ENCODE measurements around the gene ARHGAP9.
A peak's percentile ranks its signal among the peaks of the same experiment; 100 is the strongest.

Gene ARHGAP9

GRCh38 chr12:57473886-57474285 lies 5.8 kb downstream of the ARHGAP9 start:
- H3K4me3 ChIP-seq (ENCODE audit: low read depth, low read length), result no peak overlapping the region

DNA sequence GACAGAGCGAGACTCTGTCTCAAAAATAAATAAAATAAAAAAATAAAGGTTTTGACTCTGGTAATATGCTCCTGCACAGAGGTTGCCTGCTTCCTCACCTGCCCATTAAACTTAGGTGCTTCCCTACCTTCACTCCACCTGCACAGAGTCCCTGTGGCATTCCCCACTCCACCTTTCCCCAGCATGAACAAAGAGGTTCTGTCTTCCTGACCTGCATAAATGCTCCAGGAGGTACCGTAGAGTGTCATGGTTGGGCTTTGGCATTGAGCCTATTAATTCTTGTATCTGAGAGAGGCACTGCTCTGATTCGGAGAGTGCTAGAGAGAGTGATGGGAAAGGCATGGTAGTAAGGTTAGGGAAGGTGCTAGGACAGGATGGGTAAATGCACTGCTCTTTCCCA lies 6.3 kb downstream of the ARHGAP9 start:
- H3K4me3 ChIP-seq (ENCODE audit: low read depth, low read length), result no peak overlapping the region

GRCh38 chr12:57472391-57472790 lies 7.3 kb downstream of the ARHGAP9 start:
- H3K4me3 ChIP-seq (ENCODE audit: low read depth, low read length), result no peak overlapping the region

DNA sequence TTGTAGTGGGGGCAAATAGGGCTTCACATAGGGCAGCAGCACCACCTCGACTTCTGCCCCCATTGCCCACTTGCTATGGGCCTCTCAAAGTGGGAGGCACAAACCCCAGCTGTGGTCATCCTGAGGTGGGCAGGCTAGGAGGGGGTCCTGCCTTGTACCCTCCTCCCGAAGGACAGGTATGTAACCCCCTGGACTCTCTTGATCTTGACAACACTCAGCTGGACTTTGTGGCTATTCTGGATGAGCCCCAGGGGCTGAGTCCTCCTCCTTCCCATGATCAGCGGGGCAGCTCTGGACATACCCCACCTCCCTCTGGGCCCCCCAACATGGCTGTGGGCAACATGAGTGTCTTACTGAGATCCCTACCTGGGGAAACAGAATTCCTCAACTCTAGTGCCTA lies 8.0 kb downstream of the ARHGAP9 start:
- no peak overlapping the region for H3K4me3 ChIP-seq (ENCODE audit: low read depth, low read length)

GRCh38 chr12:57470970-57471656 lies 8.6 kb downstream of the ARHGAP9 start:
- H3K4me3 ChIP-seq (ENCODE audit: low read depth, low read length), result no peak overlapping the region

GRCh38 chr12:57470286-57470969 lies 9.2 kb downstream of the ARHGAP9 start:
- H3K4me3 ChIP-seq (ENCODE audit: low read depth, low read length), result no peak overlapping the region

DNA sequence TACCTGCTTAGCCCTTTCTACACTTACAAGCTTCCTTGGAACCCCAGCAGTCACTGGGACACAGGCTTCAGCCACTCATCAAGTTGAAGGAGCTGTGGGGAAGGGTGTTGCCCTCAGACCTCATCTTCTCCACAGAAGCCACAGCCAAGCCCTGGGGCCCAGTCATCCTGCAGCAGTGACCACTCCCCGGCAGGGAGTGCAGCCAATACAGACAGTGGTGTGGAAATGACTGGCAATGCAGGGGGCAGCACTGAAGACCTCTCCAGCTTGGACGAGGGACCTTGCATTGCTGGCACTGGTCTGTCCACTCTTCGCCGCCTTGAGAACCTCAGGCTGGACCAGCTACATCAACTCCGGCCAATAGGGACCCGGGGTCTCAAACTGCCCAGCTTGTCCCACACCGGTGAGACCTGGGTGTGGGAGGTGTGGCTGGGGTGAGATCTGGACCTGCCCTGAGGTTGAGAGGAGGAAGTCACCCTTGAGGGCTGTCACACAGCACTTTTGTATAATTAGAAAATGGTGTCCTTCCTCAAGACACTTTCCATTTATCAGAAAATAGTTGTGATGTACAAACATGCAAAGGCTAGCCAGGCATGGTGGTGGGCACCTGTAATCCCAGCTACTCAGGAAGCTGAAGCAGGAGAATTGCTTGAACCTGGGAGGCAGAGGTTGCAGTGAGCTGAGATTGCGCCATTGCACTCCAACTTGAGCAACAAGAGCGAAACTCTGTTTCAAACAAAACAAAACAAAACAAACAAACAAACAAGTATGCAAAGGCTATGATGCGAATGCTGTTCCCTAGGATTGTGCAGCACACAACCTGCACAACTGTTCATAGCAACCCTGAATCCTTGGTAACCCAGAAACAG lies 10.1 kb downstream of the ARHGAP9 start:
- no peak overlapping the region for H3K4me3 ChIP-seq (ENCODE audit: low read depth, low read length)

DNA sequence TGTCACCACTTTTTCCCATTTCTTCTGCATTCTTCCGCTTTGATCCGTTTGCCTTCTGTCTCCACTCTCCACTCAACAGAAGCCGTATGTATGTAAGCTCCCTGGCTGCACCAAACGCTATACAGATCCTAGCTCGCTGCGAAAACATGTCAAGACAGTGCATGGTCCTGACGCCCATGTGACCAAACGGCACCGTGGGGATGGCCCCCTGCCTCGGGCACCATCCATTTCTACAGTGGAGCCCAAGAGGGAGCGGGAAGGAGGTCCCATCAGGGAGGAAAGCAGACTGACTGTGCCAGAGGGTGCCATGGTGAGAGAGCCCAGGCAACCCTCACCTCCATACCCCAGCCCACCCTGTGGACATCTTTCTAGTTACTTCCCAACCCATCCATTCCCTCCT lies 11.8 kb downstream of the ARHGAP9 start:
- H3K4me3 ChIP-seq (ENCODE audit: low read depth, low read length), result no peak overlapping the region

DNA sequence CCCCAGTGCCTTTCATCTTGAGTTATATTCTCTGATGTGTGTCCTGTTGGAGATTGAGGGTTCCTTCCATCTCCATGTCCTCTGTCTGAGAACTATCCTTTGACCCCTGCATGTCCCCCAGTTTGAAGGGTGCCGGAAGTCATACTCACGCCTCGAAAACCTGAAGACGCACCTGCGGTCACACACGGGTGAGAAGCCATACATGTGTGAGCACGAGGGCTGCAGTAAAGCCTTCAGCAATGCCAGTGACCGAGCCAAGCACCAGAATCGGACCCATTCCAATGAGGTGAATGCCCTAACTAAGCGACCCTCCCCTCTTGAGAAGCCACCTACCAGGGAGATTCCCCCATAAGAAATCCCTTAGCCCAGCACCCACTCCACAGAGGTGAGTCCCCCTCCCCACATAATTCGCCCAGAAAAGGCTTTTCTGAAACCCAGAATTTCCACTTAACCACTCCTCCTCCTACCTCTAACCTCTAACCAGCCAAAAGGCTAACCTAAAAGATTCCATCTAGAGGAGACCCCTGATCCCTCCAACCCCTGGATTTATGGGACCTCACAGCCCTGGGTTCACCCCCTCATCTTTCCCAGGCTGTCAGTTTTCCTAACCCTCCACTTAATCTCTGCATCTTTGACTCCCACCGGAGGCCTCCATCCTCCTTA lies 12.3 kb downstream of the ARHGAP9 start:
- no peak overlapping the region for H3K4me3 ChIP-seq (ENCODE audit: low read depth, low read length)

- H3K4me3 ChIP-seq (ENCODE audit: low read depth, low read length), result no peak overlapping the region
These were observed 13.7 kb downstream of the ARHGAP9 start for GRCh38 chr12:57465747-57466505.

GRCh38 chr12:57465030-57465746 lies 14.5 kb downstream of the ARHGAP9 start:
- no peak overlapping the region for H3K4me3 ChIP-seq (ENCODE audit: low read depth, low read length)

- H3K4me3 ChIP-seq (ENCODE audit: low read depth, low read length), result no peak overlapping the region
These were observed 15.1 kb downstream of the ARHGAP9 start for GRCh38 chr12:57464569-57464968.

DNA sequence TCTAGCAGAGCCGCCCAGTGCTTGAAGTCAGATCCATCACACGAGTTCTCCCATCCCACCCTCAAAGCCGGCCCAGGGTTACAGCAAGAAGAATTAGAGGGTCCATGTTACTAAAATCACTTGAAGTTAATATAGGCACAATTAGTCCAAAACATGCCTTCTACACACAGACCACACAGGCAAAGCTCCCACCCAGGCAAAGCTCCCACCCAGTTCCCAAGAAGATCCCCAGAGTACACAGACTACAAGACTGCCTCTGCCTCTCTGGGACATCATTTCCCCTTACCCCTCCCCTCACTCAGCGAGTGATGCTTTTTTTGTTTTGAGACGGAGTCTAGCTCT lies 16.8 kb downstream of the ARHGAP9 start:
- H3K4me3 ChIP-seq (ENCODE audit: low read depth, low read length), result no peak overlapping the region

DNA sequence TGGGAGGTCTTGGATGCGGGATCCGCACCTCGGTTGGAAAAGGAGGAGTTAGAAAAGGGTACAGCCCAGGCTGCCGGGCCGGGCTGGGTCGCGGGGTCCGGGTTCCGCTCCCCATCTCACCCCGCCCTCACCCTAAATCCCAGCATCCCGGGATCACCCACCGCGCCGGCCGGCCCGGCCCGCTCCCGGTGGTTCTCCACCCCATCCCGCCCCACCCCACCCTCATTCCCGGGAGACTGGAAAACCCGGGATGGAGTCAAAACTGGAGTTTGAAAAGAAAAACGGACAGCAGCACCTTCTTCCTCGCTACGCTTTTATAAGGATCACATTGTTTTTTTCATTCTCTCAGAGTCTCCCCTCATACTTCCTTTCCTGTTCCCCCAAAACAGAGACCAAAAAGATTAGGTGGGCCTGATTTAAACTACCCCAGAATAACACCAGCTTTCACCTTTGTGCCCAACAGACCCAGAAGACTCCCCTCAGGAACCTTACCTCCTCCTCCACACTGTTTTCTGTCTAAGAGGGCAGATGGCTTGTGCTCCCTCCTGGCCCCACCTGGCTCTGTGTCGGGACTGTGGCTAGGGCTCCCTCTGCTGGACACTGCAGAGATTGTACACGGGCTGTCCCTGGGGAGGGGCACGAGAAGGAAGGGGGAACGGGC lies 17.3 kb downstream of the ARHGAP9 start:
- H3K4me3 ChIP-seq (ENCODE audit: low read depth, low read length), result peak overlapping the region; percentile 86

GRCh38 chr12:57461917-57462250 lies 17.8 kb downstream of the ARHGAP9 start:
- peak overlapping the region; percentile 86 for H3K4me3 ChIP-seq (ENCODE audit: low read depth, low read length)

DNA sequence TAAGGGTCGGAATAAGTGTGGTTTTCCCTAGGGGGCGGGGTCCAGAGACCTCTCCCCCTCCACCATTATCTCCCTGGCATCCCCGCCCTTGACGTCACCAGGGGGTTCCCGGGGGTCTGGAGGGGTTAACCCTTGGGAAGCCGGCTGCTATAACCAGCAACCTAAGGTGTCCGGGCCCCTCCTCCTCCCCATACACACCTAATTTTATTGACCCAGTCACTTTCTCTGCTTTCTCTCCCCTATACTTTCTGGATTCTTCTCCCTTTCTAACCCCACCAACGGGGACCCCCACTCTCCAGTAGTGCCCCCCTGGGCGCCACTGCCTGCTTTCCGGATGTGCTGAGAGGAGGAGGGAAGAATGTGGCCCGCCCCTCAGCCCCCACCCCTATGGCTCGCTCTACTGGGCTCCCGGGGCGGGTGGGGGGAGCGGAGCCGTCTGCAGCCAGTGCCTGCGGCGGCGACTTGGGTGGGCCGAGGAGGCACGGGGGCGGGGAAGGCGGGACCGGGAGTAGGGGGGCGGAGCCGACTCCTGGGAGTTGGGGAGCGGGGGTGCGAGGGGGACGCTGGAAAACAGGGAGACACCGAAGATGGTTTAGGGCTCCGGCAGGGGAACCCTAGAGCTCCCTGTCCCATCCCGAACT lies 18.3 kb downstream of the ARHGAP9 start:
- peak overlapping the region; percentile 86 for H3K4me3 ChIP-seq (ENCODE audit: low read depth, low read length)

DNA sequence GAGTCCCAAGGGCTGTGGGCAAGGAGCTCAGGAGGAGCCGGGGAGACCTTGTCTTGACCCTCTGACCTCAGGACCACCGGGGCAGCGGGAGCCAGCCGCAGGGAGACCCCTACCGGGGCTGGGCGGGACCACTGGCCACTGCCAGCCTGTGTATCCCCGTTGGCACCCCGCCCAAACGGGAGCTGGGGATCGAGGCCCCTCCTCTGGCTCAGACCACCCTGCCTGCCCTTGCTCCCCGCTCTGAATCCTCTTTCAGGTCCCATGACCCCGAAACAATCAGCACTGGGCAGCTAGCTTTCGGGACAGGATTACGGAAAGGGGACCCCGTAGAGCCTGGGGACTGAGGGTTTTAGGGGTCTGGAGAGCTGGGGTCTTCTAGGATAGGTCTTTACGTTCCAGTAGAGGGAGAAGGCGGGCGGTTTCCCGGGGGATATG lies 18.8 kb downstream of the ARHGAP9 start:
- peak overlapping the region; percentile 56 for H3K4me3 ChIP-seq (ENCODE audit: low read depth, low read length)

DNA sequence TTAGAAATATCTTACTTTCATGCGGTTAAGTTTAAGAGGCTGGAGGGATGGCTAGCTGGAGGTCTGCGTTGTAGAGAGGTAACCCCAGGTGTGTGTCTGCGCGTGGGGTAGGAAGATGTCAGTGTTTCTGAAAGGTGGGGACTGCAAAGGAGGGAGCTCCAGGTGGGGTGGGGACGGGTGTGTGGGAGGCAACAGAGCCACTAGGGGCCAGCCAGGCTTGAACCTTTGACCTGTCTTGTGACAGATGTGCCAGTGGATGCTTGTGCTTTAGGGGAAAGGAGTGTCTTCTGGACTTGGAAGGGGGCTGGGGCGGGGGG lies 19.2 kb downstream of the ARHGAP9 start:
- peak overlapping the region; percentile 56 for H3K4me3 ChIP-seq (ENCODE audit: low read depth, low read length)

All from iPS-11a (cell line).